Kidney epithelial cell (primary cell): ENCODE data around the gene LHFPL3. TPM values are rescaled to one million over a fixed set of nuclear protein-coding genes. Genes with fewer than 3 reads are reported as not detected.

ENCODE experiments used
- DNase-seq: peaks from one replicate; pipeline ENCODE4 v3.0.0-alpha.2; 2010; ENCODE audit warnings: low read depth
- H3K27me3 ChIP-seq: 2 replicates; pipeline ENCODE4 v1.6.0; 2011; ENCODE audit warnings: low read length; ENCODE audit not compliant: control insufficient read depth, insufficient read depth
- H3K36me3 ChIP-seq: 2 replicates; pipeline ENCODE4 v1.5.1; 2011; ENCODE audit warnings: low read length; ENCODE audit not compliant: control insufficient read depth, insufficient read depth
- H3K4me3 ChIP-seq: 2 replicates; pipeline ENCODE4 v1.5.1; 2011; ENCODE audit warnings: low read depth, mild to moderate bottlenecking, control low read depth, low read length
- total RNA-seq: library from RNA; depleted of rRNA; stranded (reverse); fragments of >200 nt; gene quantifications from 2 replicates; pipeline ENCODE4 v1.2.3, GENCODE V29; 2015
- TF ChIP-seq, protein P1 (sequence below): IDR thresholded peaks from 2 replicates; pipeline ENCODE4 v1.5.1; 2011; ENCODE audit warnings: mild to moderate bottlenecking, moderate library complexity, low read length, control low read depth, inconsistent platforms; ENCODE audit not compliant: insufficient read depth, poor library complexity, severe bottlenecking

LHFPL3 gene
- total RNA-seq, 1 donor from 2014 or later = not detected

DNA sequence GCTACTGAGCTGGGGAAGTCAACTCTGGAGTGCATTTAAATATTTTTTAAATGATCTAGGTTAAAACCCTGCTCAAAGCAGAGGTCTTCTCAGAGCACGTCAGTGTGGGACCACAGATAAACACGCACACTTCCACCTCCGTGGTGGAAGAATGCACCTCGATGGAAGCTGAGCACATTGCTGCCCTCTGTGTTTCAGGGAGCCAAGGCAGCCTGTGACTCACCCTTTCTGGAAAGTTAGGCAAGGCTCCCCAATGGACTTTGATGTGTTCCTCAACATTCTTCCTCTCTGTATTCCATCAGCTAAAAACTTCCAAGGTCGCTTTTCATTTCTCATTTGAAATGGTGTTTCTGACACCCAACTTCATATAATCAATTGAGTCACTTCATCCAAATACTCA, 514.8 kb downstream of the LHFPL3 start:
- no peak overlapping the region for H3K4me3 ChIP-seq
- no peak for DNase-seq
- H3K27me3 ChIP-seq = no peaks in the 10 kb centered on the region
- TF ChIP-seq, protein P1, sequence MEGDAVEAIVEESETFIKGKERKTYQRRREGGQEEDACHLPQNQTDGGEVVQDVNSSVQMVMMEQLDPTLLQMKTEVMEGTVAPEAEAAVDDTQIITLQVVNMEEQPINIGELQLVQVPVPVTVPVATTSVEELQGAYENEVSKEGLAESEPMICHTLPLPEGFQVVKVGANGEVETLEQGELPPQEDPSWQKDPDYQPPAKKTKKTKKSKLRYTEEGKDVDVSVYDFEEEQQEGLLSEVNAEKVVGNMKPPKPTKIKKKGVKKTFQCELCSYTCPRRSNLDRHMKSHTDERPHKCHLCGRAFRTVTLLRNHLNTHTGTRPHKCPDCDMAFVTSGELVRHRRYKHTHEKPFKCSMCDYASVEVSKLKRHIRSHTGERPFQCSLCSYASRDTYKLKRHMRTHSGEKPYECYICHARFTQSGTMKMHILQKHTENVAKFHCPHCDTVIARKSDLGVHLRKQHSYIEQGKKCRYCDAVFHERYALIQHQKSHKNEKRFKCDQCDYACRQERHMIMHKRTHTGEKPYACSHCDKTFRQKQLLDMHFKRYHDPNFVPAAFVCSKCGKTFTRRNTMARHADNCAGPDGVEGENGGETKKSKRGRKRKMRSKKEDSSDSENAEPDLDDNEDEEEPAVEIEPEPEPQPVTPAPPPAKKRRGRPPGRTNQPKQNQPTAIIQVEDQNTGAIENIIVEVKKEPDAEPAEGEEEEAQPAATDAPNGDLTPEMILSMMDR = no peak
- no peaks in the 10 kb centered on the region for H3K36me3 ChIP-seq

DNA sequence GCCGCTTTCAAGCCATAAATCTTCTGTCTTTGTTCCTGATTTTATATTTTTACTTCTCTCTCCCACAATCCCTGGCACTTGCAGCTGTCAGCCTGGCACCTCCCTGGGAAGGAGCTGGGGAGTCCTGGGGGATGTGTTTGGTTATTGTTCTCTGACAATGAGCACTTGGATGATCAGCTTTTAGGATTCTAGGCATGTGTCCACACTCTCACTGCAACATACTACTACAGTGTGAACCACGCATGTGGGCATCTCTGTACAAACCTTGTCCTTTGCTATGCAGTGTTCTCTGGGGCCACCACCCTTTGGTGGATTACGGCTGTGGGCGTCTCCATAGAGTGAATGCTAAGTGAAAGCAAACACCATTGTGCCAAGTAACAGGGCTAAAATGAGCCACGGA, 517.2 kb downstream of the LHFPL3 start:
- Histone ChIP-seq H3K36me3 (no peaks in the 10 kb centered on the region), H3K27me3 (no peaks in the 10 kb centered on the region), H3K4me3 (no peak overlapping the region)
- TF ChIP-seq, protein P1 = no peak
- no peak for DNase-seq

DNA sequence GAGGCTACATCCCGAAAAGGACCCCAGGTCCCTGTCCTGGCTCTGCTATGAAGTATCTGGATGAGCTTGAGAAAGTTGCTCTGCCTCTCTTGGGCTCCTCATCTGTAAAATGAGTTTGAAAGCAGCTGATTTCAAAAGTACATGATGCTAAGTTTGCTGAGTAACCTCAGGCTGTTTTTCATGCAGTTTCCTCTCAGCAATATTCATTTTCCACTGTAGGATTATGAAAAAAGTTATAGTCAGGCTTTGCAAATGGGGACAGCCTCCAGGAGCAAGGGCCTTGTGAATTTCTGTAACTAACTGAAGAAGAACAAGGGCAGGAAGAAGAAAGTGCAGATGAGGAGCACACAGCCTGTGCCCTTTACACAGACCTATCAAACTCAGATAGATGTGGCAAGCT, 518.3 kb downstream of the LHFPL3 start:
- TF ChIP-seq, protein P1 = no peak
- Histone ChIP-seq H3K27me3 (no peaks in the 10 kb centered on the region), H3K4me3 (no peak overlapping the region), H3K36me3 (no peaks in the 10 kb centered on the region)
- no peak for DNase-seq

DNA sequence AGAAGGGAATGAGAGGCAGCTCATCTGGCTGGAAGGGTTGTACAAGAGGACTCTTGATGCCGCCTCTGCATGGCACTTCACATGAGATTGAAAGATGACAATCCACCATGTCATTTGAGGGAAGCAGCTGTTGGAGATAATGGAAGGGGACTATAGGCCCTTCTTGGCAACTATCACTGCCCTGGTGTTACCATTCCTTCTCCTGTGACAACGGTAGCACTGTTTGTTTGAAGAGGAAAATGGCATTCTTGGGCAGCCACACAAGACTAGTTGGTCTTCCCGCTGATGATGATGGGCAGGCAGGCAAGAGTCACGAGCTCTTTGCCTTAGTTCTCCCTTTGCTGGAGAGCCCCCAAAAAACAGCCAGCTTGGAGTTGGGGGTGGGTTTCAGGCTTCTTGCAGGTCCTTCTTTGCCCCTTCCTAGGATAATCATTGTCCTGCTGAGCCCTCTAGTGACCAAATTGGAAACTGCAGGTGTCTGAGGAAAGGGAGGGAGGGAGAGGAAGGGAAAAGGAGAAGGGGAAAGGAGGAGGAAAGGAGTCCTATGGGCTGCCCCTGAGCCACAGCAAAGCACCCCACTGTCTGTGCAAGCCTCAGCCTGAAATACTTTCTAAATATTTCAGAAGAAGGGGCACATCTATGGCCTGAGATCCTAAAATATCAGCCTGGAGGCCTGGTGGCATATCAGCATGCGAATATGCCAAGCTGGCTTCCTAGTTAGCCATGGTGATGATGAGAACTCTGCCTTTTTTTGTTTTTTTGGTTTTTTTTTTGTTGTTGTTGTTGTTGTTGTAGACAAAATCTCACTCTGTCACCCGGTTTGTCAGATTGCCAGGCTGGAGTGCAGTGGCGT, 520.0 kb downstream of the LHFPL3 start:
- no peak for DNase-seq
- Histone ChIP-seq H3K27me3 (no peaks in the 10 kb centered on the region), H3K36me3 (no peaks in the 10 kb centered on the region), H3K4me3 (no peak overlapping the region)
- TF ChIP-seq, protein P1 = peak; percentile 90

DNA sequence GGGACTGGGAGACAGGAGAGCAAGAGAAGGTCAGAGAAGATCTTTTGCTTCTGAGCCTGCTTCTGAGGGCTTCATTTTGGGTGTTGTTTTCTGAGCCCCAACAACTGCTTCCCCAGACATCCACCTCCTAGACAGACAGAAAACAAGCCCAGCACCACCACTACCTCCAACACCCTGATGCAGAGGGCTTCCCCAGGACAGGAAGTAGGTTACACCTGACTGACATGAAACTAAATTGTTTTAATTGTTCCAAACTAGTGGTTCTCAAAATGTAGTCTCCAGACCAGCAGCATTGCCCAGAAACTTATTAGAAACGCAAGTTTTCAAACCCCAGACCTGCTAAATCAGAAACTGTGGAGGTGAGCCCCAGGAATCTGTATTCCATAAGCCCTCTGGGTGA, 522.0 kb downstream of the LHFPL3 start:
- Histone ChIP-seq H3K27me3 (no peaks in the 10 kb centered on the region), H3K4me3 (no peak overlapping the region), H3K36me3 (no peaks in the 10 kb centered on the region)
- TF ChIP-seq, protein P1 = no peak
- DNase-seq = no peak

DNA sequence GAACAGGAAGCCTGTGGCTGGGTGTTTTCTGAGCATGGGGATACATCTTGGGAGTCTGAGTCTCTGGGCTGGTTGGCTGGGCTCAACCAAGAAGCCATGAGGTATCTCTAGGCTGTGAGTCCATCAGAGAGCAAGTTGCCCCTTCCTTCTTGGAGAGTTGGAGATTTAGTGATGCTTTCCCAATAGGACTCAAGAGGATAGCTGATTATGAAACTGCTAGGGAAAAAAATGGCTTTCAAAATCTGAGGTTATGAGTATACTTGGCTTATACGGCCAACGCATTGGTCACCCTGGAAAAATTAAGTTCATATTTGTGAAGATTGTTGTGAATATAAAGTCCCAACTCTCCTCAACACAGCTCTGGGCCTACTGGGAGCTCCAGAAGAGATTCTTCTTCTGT, 522.9 kb downstream of the LHFPL3 start:
- no peak for DNase-seq
- TF ChIP-seq, protein P1 = no peak
- no peaks in the 10 kb centered on the region for H3K27me3 ChIP-seq
- H3K4me3 ChIP-seq = no peak overlapping the region
- H3K36me3 ChIP-seq = no peaks in the 10 kb centered on the region
